ENCODE data around the gene ASAP2.

GRCh38 chr2:9229470-9229820 lies 22.8 kb downstream of the ASAP2 start:
- TF ChIP-seq CTCF (IDR thresholded peaks at IDR 0.05) (no peak), EZH2 (IDR thresholded peaks at IDR 0.05; ENCODE audit: borderline replicate concordance, insufficient read depth, low read depth, low read length, poor library complexity, severe bottlenecking) (no peak)
